Measurements from ENCODE around the gene LY6G6D.

LY6G6D gene

GRCh38 chr6:31687860-31688693 lies 27.1 kb upstream of the LY6G6D start:
- DNase-seq (ENCODE audit: low read depth) = no peak
- TF ChIP-seq CTCF (IDR thresholded peaks at IDR 0.05; ENCODE audit: insufficient read depth, low read depth, low read length, missing control alignments) = no peak
- H3K4me3 ChIP-seq (ENCODE audit: low read length) = no peak overlapping the region

GRCh38 chr6:31689249-31690110 lies 25.7 kb upstream of the LY6G6D start:
- H3K4me3 ChIP-seq (ENCODE audit: low read length) = no peak overlapping the region
- no peak for DNase-seq (ENCODE audit: low read depth)
- peak; percentile 49 for TF ChIP-seq CTCF (IDR thresholded peaks at IDR 0.05; ENCODE audit: insufficient read depth, low read depth, low read length, missing control alignments)

DNA sequence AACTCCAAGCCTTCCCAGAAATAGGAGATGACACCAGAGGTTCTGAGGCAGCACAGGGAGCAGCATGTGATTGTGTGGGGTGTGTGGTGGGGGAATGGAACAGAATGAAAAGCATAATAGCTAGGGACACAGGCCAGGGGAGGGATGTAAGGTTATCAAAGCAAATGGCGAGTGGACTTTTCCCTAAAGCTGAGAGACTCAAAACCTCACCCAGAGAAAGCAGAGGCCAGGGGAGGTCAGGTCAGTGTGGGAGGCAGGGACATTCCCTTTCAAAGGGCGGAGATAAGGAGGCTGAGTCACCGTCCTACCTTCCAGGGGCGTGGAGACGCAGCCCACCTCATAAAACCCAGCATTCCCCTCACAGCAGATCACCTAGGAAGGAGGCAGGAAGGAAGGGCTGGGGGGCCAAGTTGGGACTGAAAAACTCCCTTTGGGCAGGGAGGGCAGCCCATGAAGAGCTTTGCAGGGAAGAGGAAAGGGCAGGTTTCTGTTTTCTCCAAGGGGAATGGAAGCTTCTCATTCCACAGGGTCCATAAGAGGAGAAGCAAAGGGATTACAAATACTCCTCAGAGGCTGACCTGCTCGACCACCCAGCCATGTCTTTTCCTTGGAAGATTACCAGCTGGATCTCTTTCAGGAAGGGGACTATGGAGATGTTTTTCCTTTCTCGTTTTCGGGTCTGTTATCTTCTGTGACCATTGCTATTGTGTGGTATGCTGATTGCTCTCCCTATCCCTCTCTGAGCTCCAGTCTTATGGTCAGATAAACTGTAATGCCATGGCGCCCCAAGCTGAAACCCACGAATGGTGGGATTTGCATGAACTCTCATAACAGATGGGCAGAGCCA lies 24.7 kb upstream of the LY6G6D start:
- no peak for DNase-seq (ENCODE audit: low read depth)
- H3K4me3 ChIP-seq (ENCODE audit: low read length) = no peak overlapping the region
- TF ChIP-seq CTCF (IDR thresholded peaks at IDR 0.05; ENCODE audit: insufficient read depth, low read depth, low read length, missing control alignments) = no peak

DNA sequence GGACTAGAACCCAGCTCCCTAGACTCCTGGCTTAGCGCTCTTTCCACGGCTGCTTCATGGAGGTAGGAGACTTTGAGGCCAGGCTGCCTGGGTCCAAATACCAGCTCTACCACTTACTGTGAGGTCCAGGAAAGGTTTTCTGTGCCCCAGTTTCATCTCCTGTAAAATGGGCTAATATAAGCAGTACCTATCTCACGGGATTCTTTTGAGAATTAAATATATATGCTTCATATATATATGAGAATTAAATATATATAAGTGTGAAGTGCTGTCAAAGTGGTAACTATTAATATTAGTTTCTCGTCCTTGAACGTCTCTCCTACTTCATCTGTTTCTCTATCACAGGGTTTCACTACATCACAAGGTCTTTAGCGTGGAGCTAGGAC lies 24.1 kb upstream of the LY6G6D start:
- DNase-seq (ENCODE audit: low read depth) = no peak
- TF ChIP-seq CTCF (IDR thresholded peaks at IDR 0.05; ENCODE audit: insufficient read depth, low read depth, low read length, missing control alignments) = no peak
- no peak overlapping the region for H3K4me3 ChIP-seq (ENCODE audit: low read length)

DNA sequence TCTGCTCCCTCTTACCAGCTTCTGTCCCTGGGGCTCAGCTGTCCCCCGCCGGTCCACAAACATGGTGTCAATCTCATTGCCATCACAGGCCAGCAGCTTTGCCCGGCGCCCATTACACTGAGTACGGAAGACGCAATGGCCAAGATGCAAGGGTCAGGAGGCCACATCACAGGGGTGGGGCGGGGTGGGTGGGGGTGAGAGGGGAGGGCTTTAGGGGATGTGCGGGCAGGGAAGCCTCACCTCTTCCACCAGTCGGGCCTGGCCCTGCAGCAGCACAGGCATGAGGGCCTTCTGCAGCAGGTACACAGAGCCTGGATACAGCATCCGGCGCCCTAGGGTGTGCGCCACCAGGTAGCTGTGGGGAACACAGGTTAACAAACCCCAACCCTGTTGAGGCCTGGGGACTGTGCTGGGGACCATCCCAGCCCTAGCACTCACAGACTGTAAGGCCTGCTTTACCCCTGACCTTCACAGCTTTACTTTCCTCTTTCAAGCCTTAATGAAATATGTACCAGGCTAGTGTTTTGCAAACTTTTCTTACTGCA lies 23.5 kb upstream of the LY6G6D start:
- no peak overlapping the region for H3K4me3 ChIP-seq (ENCODE audit: low read length)
- no peak for TF ChIP-seq CTCF (IDR thresholded peaks at IDR 0.05; ENCODE audit: insufficient read depth, low read depth, low read length, missing control alignments)
- no peak for DNase-seq (ENCODE audit: low read depth)

GRCh38 chr6:31692353-31692752 lies 22.8 kb upstream of the LY6G6D start:
- no peak overlapping the region for H3K4me3 ChIP-seq (ENCODE audit: low read length)
- no peak for DNase-seq (ENCODE audit: low read depth)
- no peak for TF ChIP-seq CTCF (IDR thresholded peaks at IDR 0.05; ENCODE audit: insufficient read depth, low read depth, low read length, missing control alignments)
